ENCODE measurements around the gene C16orf96.
"Not testable (repeated sequence)": the region's sequence is repeated elsewhere in the genome, so short reads cannot be mapped to it uniquely, and the experiment has no call there.

C16orf96 gene

DNA sequence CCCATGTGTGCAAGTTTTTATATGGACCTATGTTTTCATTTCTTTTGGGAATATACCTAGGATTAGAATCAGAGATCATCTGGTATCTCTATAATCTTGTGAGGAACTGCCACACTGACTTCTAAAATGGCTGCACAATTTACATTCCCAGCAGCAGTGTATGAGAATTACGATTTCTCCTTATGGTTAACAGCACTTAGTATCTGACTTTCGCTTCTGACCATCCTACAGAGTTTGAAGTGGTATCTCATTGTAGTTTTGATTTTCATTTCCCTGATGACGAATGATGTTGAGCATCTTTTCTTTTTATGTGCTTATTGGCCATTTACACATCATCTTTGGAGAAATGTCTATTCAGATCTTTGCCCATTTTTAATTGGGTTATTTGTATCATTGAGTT, 10.0 kb downstream of the C16orf96 start:
- no peak for DNase-seq (ENCODE audit: extremely low read depth, low read depth)
- TF ChIP-seq, protein P1, sequence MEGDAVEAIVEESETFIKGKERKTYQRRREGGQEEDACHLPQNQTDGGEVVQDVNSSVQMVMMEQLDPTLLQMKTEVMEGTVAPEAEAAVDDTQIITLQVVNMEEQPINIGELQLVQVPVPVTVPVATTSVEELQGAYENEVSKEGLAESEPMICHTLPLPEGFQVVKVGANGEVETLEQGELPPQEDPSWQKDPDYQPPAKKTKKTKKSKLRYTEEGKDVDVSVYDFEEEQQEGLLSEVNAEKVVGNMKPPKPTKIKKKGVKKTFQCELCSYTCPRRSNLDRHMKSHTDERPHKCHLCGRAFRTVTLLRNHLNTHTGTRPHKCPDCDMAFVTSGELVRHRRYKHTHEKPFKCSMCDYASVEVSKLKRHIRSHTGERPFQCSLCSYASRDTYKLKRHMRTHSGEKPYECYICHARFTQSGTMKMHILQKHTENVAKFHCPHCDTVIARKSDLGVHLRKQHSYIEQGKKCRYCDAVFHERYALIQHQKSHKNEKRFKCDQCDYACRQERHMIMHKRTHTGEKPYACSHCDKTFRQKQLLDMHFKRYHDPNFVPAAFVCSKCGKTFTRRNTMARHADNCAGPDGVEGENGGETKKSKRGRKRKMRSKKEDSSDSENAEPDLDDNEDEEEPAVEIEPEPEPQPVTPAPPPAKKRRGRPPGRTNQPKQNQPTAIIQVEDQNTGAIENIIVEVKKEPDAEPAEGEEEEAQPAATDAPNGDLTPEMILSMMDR (IDR thresholded peaks at IDR 0.05; ENCODE audit: low read depth, low read length) = no peak

GRCh38 chr16:4570086-4570485, 13.9 kb downstream of the C16orf96 start:
- TF ChIP-seq, protein P1 (IDR thresholded peaks at IDR 0.05; ENCODE audit: low read depth, low read length) = no peak
- no peak for DNase-seq (ENCODE audit: extremely low read depth, low read depth)

DNA sequence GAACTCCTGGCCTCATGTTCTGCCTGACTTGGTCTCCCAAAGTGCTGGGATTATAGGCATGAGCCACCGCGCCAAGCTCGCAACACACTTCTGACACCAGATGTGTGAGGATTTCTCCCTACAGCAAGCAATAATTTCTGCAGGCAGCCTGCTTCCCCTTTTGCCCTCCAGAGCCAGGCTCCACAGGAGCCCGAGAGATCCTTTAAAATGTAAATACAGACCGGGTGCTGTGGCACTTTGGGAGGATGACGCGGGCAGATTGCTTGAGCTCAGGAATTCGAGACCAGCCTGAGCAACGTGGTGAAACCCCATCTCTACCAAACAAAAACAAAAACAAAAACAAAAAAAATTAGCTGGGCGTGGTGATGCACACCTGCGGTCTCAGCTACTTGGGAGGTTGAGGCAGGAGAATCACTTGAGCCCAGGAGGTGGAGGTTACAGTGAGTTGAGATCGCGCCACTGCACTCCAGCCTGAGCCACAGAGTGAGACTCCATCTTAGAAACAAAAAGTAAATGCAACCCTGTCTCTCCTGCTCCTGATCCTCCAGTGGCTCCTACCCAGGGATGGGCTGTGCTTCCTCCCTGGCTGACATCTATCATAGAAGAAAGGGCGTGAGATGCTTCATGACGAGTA, 14.7 kb downstream of the C16orf96 start:
- TF ChIP-seq, protein P1 (IDR thresholded peaks at IDR 0.05; ENCODE audit: low read depth, low read length) = no peak

DNA sequence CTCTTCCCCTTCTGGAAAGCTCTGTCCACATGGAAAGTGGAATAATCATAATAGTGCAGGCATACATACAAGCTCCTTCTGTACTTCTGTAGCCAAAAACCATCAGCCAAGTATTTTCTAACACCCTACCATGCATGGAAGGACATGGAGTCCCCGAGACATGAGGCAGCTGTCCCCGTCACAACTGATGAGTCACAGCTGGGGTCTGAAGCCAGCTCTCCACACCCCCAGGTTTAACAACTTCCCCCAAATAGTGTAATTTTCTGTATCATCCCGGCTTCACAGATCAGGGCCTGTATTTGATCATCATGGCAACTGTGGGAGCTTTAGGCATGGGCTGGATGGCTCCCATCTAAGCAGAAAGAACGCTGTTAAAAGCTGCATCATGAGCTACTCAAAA, 16.6 kb downstream of the C16orf96 start:
- DNase-seq (ENCODE audit: extremely low read depth, low read depth) = no peak
- TF ChIP-seq, protein P1 (IDR thresholded peaks at IDR 0.05; ENCODE audit: low read depth, low read length) = no peak

More for the DNA sequence above, 14.7 kb downstream of the C16orf96 start:
- no peak for DNase-seq (ENCODE audit: extremely low read depth, low read depth)

- DNase-seq (ENCODE audit: extremely low read depth, low read depth) = not testable (repeated sequence)
These were observed 17.8 kb downstream of the C16orf96 start for GRCh38 chr16:4573926-4574325.

DNA sequence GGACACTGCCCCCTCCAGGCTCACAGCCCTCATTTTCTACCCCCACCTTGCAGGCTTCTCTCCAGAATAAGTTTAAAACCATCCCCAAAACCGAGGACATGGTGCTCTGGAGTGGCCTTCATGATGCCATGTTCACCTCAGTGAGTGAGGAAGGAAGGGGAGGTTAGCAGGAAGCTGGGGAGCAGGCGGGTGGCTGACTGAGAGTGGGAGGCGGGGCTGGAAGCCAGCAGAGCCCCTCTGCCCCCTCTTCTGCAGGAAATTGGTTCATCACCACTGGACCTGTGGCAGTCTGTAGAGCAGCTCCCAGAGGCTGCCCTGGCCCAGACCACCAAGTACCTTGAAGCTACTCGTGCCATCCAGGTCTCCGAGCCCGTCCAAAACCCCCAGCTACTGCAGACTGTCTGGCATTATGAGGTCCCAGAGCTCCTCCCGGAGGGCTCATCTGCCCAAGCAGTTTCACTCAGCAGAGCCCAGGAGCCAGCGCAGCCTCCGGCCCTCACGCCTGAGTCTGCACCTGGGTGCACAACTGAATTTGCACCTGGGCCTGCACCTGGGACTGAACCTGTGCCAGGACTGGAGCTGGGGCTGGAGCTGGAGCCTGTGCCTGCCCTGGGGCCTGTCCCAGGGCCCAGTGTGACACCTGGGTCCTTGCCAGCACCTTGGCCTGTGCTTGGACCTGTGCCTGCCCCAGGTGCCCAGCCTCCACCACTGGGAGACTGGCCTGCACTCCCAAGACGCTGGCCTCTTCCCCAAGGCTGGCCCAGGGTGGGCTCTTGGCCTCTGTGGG, 19.0 kb downstream of the C16orf96 start:
- TF ChIP-seq, protein P1 (IDR thresholded peaks at IDR 0.05; ENCODE audit: low read depth, low read length) = no peak
- no peak for DNase-seq (ENCODE audit: extremely low read depth, low read depth)

- TF ChIP-seq, protein P1 (IDR thresholded peaks at IDR 0.05; ENCODE audit: low read depth, low read length) = no peak
- DNase-seq (ENCODE audit: extremely low read depth, low read depth) = no peak
These were observed 19.9 kb downstream of the C16orf96 start for GRCh38 chr16:4576008-4576407.

Data from AG09319 (cell line).